SK-N-MC (cell line): ENCODE results near the gene PEX3.

Source experiments
- EZH2 ChIP-seq: fragments of 200-600 bp; sonication (generic); IDR thresholded peaks from one replicate; pipeline ENCODE4 v1.6.1; 2017; ENCODE audit warnings: antibody characterized with exemption
- POLR2AphosphoS5 ChIP-seq: IDR thresholded peaks from 2 replicates; pipeline ENCODE4 v1.6.1; 2012; ENCODE audit warnings: mild to moderate bottlenecking, low read depth, low read length, borderline replicate concordance

GRCh38 chr6:143482593-143482992, 32.0 kb downstream of the PEX3 start:
- TF ChIP-seq EZH2 (no peak), POLR2AphosphoS5 (no peak)
